Panc1 (cell line): ENCODE results near the gene ZSCAN25. TPM values are rescaled to one million over a fixed set of nuclear protein-coding genes. Genes with fewer than 3 reads are reported as not detected.

Source experiments
- ATAC-seq: fragments of 200-7000 bp; cut with Tn5 transposase; 2 replicates; pipeline ENCODE4 v1.9.1; 2020; ENCODE audit warnings: mild to moderate bottlenecking, moderate library complexity
- BruUV-seq: library from RNA; stranded (reverse); fragments of 400-500 nt; replicated peaks from 2 replicates; lab custom pipeline; 2021; lab: Mats Ljungman, UMichigan
- CTCF ChIA-PET: fragments of 300-600 bp; sonication (Branson Sonifier 250); formaldehyde crosslinking; loops from one replicate; lab custom pipeline; 2022; ENCODE audit warnings: antibody characterized with exemption; lab: Charles Lee
- POLR2A ChIA-PET: fragments of 300-600 bp; sonication (Branson Sonifier 250); formaldehyde crosslinking; loops from one replicate; lab custom pipeline; 2022; ENCODE audit warnings: antibody characterized with exemption; lab: Charles Lee
- DNase-seq: peaks from one replicate; pipeline ENCODE4 v3.0.0-alpha.2; 2010; ENCODE audit warnings: low read depth, low spot score
- H3K27ac ChIP-seq: 2 replicates; pipeline ENCODE4 v1.5.1; 2011; ENCODE audit warnings: mild to moderate bottlenecking, low read length, inconsistent platforms
- H3K27me3 ChIP-seq: fragments of 200-500 bp; sonication (Bioruptor generic); 2 replicates; pipeline ENCODE4 v1.6.0; 2014; ENCODE audit warnings: low read length, inconsistent platforms; ENCODE audit not compliant: control insufficient read depth, insufficient read depth
- H3K36me3 ChIP-seq: fragments of 200-500 bp; sonication (Bioruptor generic); 2 replicates; pipeline ENCODE4 v1.5.1; 2014; ENCODE audit warnings: inconsistent platforms, mild to moderate bottlenecking, low read length, moderate library complexity; ENCODE audit not compliant: control insufficient read depth, insufficient read depth
- H3K4me1 ChIP-seq: 2 replicates; pipeline ENCODE4 v1.5.1; 2011; ENCODE audit warnings: inconsistent platforms, mild to moderate bottlenecking, low read length, moderate library complexity; ENCODE audit not compliant: control insufficient read depth, insufficient read depth
- H3K4me3 ChIP-seq, 2 experiments: 2 replicates each; pipeline ENCODE4 v1.5.1; 2011 to 2012; ENCODE audit warnings: low read depth in 2 of 2, low read length in 2 of 2, mild to moderate bottlenecking in 2 of 2, inconsistent platforms in 1 of 2, moderate library complexity in 1 of 2
- H3K9me3 ChIP-seq: fragments of 200-500 bp; sonication (Bioruptor generic); 2 replicates; pipeline ENCODE4 v1.5.1; 2014; ENCODE audit warnings: low read depth, mild to moderate bottlenecking, inconsistent platforms, low read length, moderate library complexity; ENCODE audit not compliant: control insufficient read depth, insufficient read depth
- CTCF ChIP-seq: fragments of 450-650 bp; IDR thresholded peaks from 2 replicates; pipeline ENCODE4 v1.5.1; 2017; ENCODE audit warnings: mild to moderate bottlenecking
- POLR2AphosphoS5 ChIP-seq: IDR thresholded peaks from 2 replicates; pipeline ENCODE4 v1.6.1; 2012; ENCODE audit warnings: mild to moderate bottlenecking, low read depth, low read length, moderate library complexity
- REST ChIP-seq, 2 experiments: IDR thresholded peaks; 2 replicates each; pipeline ENCODE4 v1.6.1; 2011 to 2012; ENCODE audit warnings: low read depth in 2 of 2, control low read depth in 1 of 2, low read length in 1 of 2, mild to moderate bottlenecking in 1 of 2, moderate library complexity in 1 of 2; ENCODE audit not compliant: insufficient read depth in 1 of 2
- SIN3A ChIP-seq: IDR thresholded peaks from 2 replicates; pipeline ENCODE4 v1.6.1; 2012; ENCODE audit warnings: low read depth, mild to moderate bottlenecking, low read length, moderate library complexity, borderline replicate concordance; ENCODE audit not compliant: insufficient read depth
- TCF7L2 ChIP-seq: IDR thresholded peaks from 2 replicates; pipeline ENCODE4 v1.6.1; 2011; ENCODE audit warnings: mild to moderate bottlenecking, low read depth, low read length, inconsistent platforms
- in situ Hi-C: cut with HindIII; loops from 2 replicates; pipeline ENCODE4 v1.10.0; 2016; ENCODE audit warnings: low sequenced_read_pairs, low pct_unique_long_range_greater_than_20kb
- intact Hi-C: fragments of 100-400 bp; cut with micrococcal nuclease; formaldehyde crosslinking; loops from one replicate; pipeline ENCODE4 v1.10.0; 2022; ENCODE audit not compliant: unreplicated experiment
- total RNA-seq: library from RNA; stranded (reverse); gene quantifications from one replicate; pipeline ENCODE4 v1.2.1, GENCODE V29; 2021; ENCODE audit not compliant: unreplicated experiment

Gene ZSCAN25
- total RNA-seq, 1 experiment from 2014 or later: 14.8 TPM

- DNase-seq (no peak), ATAC-seq (no peak)
- intact Hi-C loops: no loop called here
- no peaks in the 10 kb centered on the region for H3K36me3 ChIP-seq
- in situ Hi-C loops: no loop called here
- H3K4me1 ChIP-seq: no peaks in the 10 kb centered on the region
- TF ChIP-seq SIN3A (no peak), TCF7L2 (no peak), REST (IDR thresholded peaks at IDR 0.05; ENCODE audit: insufficient read depth in 1 of 2, low read depth in 2 of 2, low read length in 1 of 2) (no peak), POLR2AphosphoS5 (no peak), CTCF (no peak)
- no peak overlapping the region for H3K4me3 ChIP-seq
- H3K9me3 ChIP-seq: no peaks in the 10 kb centered on the region
- no TSS peak for BruUV-seq
- ChIA-PET CTCF (no interaction called here), POLR2A (no interaction called here)
- no peaks in the 10 kb centered on the region for H3K27me3 ChIP-seq
- no peak overlapping the region for H3K27ac ChIP-seq
These were observed 22.5 kb downstream of the ZSCAN25 start for GRCh38 chr7:99639267-99639666.

GRCh38 chr7:99642027-99642426 lies 25.3 kb downstream of the ZSCAN25 start:
- ATAC-seq (no peak), DNase-seq (no peak)
- Histone ChIP-seq H3K27me3 (no peaks in the 10 kb centered on the region), H3K36me3 (no peaks in the 10 kb centered on the region), H3K4me1 (no peaks in the 10 kb centered on the region), H3K9me3 (no peaks in the 10 kb centered on the region), H3K4me3 (no peak overlapping the region), H3K27ac (no peak overlapping the region)
- TF ChIP-seq POLR2AphosphoS5 (no peak), SIN3A (no peak), CTCF (no peak), REST (IDR thresholded peaks at IDR 0.05; ENCODE audit: insufficient read depth in 1 of 2, low read depth in 2 of 2, low read length in 1 of 2) (no peak), TCF7L2 (no peak)
- in situ Hi-C loops: no loop called here
- ChIA-PET CTCF (no interaction called here), POLR2A (no interaction called here)
- no TSS peak for BruUV-seq
- intact Hi-C loops: no loop called here
